SJSA1 (cell line): Measurements from ENCODE around the gene PPP1R16B. TPM values are rescaled to one million over a fixed set of nuclear protein-coding genes. Genes with fewer than 3 reads are reported as not detected.
"Not testable (repeated sequence)": the region's sequence is repeated elsewhere in the genome, so short reads cannot be mapped to it uniquely, and the experiment has no call there.

Experiments used
- DNase-seq, 2 experiments: peaks; one replicate each; pipeline ENCODE4 v3.0.0-alpha.2; 2015 to 2020; ENCODE audit warnings: low spot score in 2 of 2, low read depth in 1 of 2
- H3K27ac ChIP-seq: fragments of 250-450 bp; sonication (Bioruptor Pico); 2 replicates; pipeline ENCODE4 v1.5.1; 2020; ENCODE audit warnings: mild to moderate bottlenecking, moderate library complexity
- H3K27me3 ChIP-seq: fragments of 250-450 bp; sonication (Bioruptor Pico); replicated peaks from 2 replicates; pipeline ENCODE4 v1.5.1; 2020; ENCODE audit warnings: mild to moderate bottlenecking, moderate library complexity
- H3K36me3 ChIP-seq: fragments of 250-450 bp; sonication (Bioruptor Pico); 2 replicates; pipeline ENCODE4 v1.5.1; 2020; ENCODE audit warnings: mild to moderate bottlenecking
- H3K4me1 ChIP-seq: fragments of 250-450 bp; sonication (Bioruptor Pico); replicated peaks from 2 replicates; pipeline ENCODE4 v1.6.1; 2021; ENCODE audit warnings: mild to moderate bottlenecking
- H3K4me3 ChIP-seq: fragments of 250-450 bp; sonication (Bioruptor Pico); 2 replicates; pipeline ENCODE4 v1.5.1; 2020; ENCODE audit warnings: mild to moderate bottlenecking
- H3K9me3 ChIP-seq: fragments of 250-450 bp; sonication (Bioruptor Pico); replicated peaks from 2 replicates; pipeline ENCODE4 v1.5.1; 2020; ENCODE audit warnings: mild to moderate bottlenecking
- total RNA-seq: library from RNA; depleted of rRNA; stranded (reverse); fragments of >200 nt; shearing (Covaris generic); gene quantifications from 2 replicates; pipeline ENCODE4 v1.2.3, GENCODE V29; 2014

Gene PPP1R16B
- total RNA-seq, 1 experiment from 2014 or later, result 0.03 TPM

- H3K27me3 ChIP-seq, result no peaks in the 10 kb centered on the region
- no peak overlapping the region for H3K27ac ChIP-seq
- H3K4me1 ChIP-seq, result no peaks in the 10 kb centered on the region
- no peaks in the 10 kb centered on the region for H3K9me3 ChIP-seq
- no peak overlapping the region for H3K4me3 ChIP-seq
- no peak for DNase-seq
- H3K36me3 ChIP-seq, result peaks cover 19% of the 10 kb centered on the region
Measured at GRCh38 chr20:38776363-38776762, 29.1 kb upstream of the PPP1R16B start.

GRCh38 chr20:38779247-38780097 lies 26.0 kb upstream of the PPP1R16B start:
- H3K4me3 ChIP-seq, result no peak overlapping the region
- H3K27me3 ChIP-seq, result no peaks in the 10 kb centered on the region
- no peak for DNase-seq
- H3K36me3 ChIP-seq, result no peaks in the 10 kb centered on the region
- no peaks in the 10 kb centered on the region for H3K9me3 ChIP-seq
- H3K27ac ChIP-seq, result no peak overlapping the region
- H3K4me1 ChIP-seq, result no peaks in the 10 kb centered on the region

GRCh38 chr20:38782275-38782674 lies 23.2 kb upstream of the PPP1R16B start:
- no peak overlapping the region for H3K4me3 ChIP-seq
- H3K4me1 ChIP-seq, result no peaks in the 10 kb centered on the region
- no peak overlapping the region for H3K27ac ChIP-seq
- no peaks in the 10 kb centered on the region; the same call in 1 of the 2 replicates for H3K27me3 ChIP-seq
- DNase-seq, result no peak
- H3K36me3 ChIP-seq, result no peaks in the 10 kb centered on the region
- H3K9me3 ChIP-seq, result no peaks in the 10 kb centered on the region

GRCh38 chr20:38787870-38788269 lies 17.6 kb upstream of the PPP1R16B start:
- Histone ChIP-seq H3K4me1 (no peaks in the 10 kb centered on the region), H3K36me3 (no peaks in the 10 kb centered on the region), H3K27me3 (no peaks in the 10 kb centered on the region; the same call in none of the 2 replicates), H3K27ac (no peak overlapping the region), H3K9me3 (no peaks in the 10 kb centered on the region), H3K4me3 (no peak overlapping the region)
- DNase-seq, result no peak

GRCh38 chr20:38789503-38790199 lies 15.8 kb upstream of the PPP1R16B start:
- no peak for DNase-seq
- H3K36me3 ChIP-seq, result no peaks in the 10 kb centered on the region
- no peak overlapping the region for H3K4me3 ChIP-seq
- peaks cover 4% of the 10 kb centered on the region for H3K27me3 ChIP-seq
- H3K27ac ChIP-seq, result no peak overlapping the region
- H3K9me3 ChIP-seq, result no peaks in the 10 kb centered on the region
- no peaks in the 10 kb centered on the region for H3K4me1 ChIP-seq

GRCh38 chr20:38790200-38791053 lies 15.1 kb upstream of the PPP1R16B start:
- Histone ChIP-seq H3K4me1 (no peaks in the 10 kb centered on the region), H3K4me3 (no peak overlapping the region), H3K36me3 (no peaks in the 10 kb centered on the region), H3K27me3 (peaks cover 6% of the 10 kb centered on the region; the same call in 1 of the 2 replicates), H3K27ac (no peak overlapping the region), H3K9me3 (no peaks in the 10 kb centered on the region)
- peak in 1 of 2 experiments; percentile 28 for DNase-seq

- H3K36me3 ChIP-seq, result no peaks in the 10 kb centered on the region
- no peaks in the 10 kb centered on the region for H3K9me3 ChIP-seq
- no peak for DNase-seq
- no peak overlapping the region for H3K27ac ChIP-seq
- H3K27me3 ChIP-seq, result peaks cover 8% of the 10 kb centered on the region; the same call in 1 of the 2 replicates
- no peaks in the 10 kb centered on the region for H3K4me1 ChIP-seq
- no peak overlapping the region for H3K4me3 ChIP-seq
Measured at GRCh38 chr20:38791291-38791690, 14.2 kb upstream of the PPP1R16B start.

GRCh38 chr20:38791940-38792339 lies 13.6 kb upstream of the PPP1R16B start:
- no peaks in the 10 kb centered on the region for H3K36me3 ChIP-seq
- no peaks in the 10 kb centered on the region for H3K9me3 ChIP-seq
- no peak for DNase-seq
- H3K27ac ChIP-seq, result no peak overlapping the region
- H3K4me3 ChIP-seq, result no peak overlapping the region
- peaks cover 12% of the 10 kb centered on the region; the same call in 1 of the 2 replicates for H3K27me3 ChIP-seq
- no peaks in the 10 kb centered on the region for H3K4me1 ChIP-seq

GRCh38 chr20:38794057-38794456 lies 11.4 kb upstream of the PPP1R16B start:
- not testable (repeated sequence) for DNase-seq, H3K4me1 ChIP-seq, H3K9me3 ChIP-seq, H3K27ac ChIP-seq, H3K36me3 ChIP-seq, H3K4me3 ChIP-seq
- H3K27me3 ChIP-seq, result peaks cover 20% of the 10 kb centered on the region

GRCh38 chr20:38798266-38798665 lies 7.2 kb upstream of the PPP1R16B start:
- no peak for DNase-seq
- Histone ChIP-seq H3K4me1 (no peaks in the 10 kb centered on the region), H3K9me3 (no peaks in the 10 kb centered on the region), H3K4me3 (no peak overlapping the region), H3K27ac (no peak overlapping the region), H3K27me3 (peaks cover 20% of the 10 kb centered on the region), H3K36me3 (no peaks in the 10 kb centered on the region)

- Histone ChIP-seq H3K9me3 (no peaks in the 10 kb centered on the region), H3K36me3 (no peaks in the 10 kb centered on the region), H3K27ac (no peak overlapping the region), H3K27me3 (peaks cover 21% of the 10 kb centered on the region), H3K4me1 (no peaks in the 10 kb centered on the region), H3K4me3 (no peak overlapping the region)
- DNase-seq, result no peak
Measured at GRCh38 chr20:38799203-38799602, 6.3 kb upstream of the PPP1R16B start.

GRCh38 chr20:38800882-38801281 lies 4.6 kb upstream of the PPP1R16B start:
- Histone ChIP-seq H3K4me3 (no peak overlapping the region), H3K4me1 (peaks cover 10% of the 10 kb centered on the region), H3K9me3 (no peaks in the 10 kb centered on the region), H3K27me3 (peaks cover 31% of the 10 kb centered on the region), H3K27ac (no peak overlapping the region), H3K36me3 (no peaks in the 10 kb centered on the region)
- no peak for DNase-seq

GRCh38 chr20:38804221-38804620 lies 1.3 kb upstream of the PPP1R16B start:
- H3K27ac ChIP-seq, result no peak overlapping the region
- H3K4me3 ChIP-seq, result no peak overlapping the region
- H3K9me3 ChIP-seq, result no peaks in the 10 kb centered on the region; the same call in 1 of the 2 replicates
- H3K4me1 ChIP-seq, result peaks cover 16% of the 10 kb centered on the region
- no peak for DNase-seq
- peaks cover 44% of the 10 kb centered on the region for H3K27me3 ChIP-seq
- H3K36me3 ChIP-seq, result no peaks in the 10 kb centered on the region
